ENCODE measurements around the gene METAP1.
A peak's percentile ranks its signal among the peaks of the same experiment; 100 is the strongest.
"Not testable (repeated sequence)": the region's sequence is repeated elsewhere in the genome, so short reads cannot be mapped to it uniquely, and the experiment has no call there.

The METAP1 gene

DNA sequence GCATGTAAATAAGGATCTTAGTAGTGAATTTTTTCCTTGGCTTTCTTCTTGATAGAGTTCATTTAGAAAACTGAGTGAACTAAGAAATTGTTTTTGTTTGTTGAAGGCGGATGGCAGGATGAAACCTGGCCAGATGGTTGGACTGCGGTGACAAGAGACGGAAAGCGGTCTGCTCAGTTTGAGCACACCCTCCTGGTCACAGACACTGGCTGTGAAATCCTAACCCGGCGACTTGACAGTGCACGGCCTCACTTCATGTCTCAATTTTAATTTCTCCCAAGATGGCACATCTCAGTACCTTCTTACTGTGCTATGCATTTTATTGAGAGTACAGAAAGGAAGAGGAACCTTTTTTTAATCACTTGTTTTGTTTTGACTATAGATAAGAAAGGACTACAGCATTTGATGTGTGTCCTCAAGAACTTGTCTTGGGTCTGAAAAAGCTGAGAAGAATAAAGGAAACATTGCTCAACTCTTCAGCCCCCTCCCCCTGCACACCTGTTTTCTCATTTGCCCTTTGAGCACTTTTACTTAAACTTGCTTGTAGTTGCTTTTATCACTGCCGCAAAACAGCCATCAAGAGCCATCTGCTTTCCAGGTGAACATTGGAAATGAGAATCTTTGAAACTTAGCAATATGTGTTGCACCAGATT, 65.7 kb downstream of the METAP1 start:
- DNase-seq, result no peak

DNA sequence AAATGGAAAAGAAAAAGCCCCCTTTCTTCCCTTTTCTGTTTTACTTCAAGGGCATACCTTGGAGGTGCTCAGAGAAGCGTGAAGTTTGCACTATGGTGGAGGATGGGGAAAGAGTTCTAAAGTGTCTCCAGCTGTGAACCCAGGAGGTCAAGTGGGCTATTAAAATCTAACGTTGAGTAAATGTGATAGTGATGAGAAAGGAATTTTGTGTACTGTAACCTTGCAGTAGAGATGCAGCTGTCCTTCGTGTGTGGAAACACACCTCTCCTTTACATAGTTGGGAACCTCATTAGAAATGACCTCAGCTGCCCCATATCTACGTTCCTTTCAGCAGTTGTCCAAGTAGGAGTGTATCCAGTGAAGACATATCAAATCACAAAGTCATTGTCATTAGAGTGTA, 66.6 kb downstream of the METAP1 start:
- no peak for DNase-seq

DNA sequence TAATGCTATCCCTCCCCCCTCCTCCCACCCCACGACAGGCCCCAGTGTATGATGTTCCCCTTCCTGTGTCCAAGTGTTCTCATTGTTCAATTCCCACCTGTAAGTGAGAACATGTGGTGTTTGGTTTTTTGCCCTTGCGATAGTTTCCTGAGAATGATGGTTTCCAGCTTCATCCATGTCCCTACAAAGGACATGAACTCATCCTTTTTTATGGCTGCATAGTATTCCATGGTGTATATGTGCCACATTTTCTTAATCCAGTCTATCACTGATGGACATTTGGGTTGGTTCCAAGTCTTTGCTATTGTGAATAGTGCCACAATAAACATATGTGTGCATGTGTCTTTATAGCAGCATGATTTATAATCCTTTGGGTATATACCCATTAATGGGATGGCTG, 70.0 kb downstream of the METAP1 start:
- not testable (repeated sequence) for DNase-seq

DNA sequence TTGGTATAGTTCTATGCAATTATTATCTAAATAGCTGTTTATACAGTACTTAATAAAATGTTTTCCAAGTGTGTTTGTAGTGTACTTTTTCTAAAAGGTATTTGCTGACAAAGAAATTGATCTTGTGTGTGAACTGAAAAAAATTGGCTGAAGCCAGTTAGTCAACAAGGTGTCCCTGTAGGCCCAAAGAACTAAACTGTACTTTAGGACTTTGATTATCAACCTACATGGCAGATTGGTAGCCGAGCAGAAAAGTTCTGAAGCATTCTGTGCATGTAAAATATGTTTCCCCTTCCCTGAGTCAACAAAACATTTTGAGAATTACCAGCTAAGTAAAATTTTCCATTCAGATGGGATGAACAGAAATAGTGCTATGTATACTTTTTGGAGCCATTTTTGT, 72.1 kb downstream of the METAP1 start:
- DNase-seq, result no peak

DNA sequence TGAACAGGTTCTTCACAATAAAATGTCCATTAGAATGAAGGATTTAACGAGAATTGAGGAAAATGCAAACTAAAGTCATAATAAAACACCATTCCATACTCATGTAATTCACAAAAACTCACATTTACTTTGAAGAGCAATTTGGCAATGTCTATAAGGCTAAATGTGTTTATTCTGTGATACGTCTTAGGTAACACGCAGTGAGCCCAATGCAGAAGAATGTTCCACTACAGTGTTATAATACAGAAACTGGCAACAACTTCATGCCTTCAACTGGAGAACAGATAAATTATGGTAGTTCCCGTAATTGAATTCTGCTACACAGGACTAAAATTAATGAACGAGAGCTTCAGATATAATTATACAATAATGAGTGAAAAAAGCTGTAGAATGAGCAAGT, 75.6 kb downstream of the METAP1 start:
- no peak for DNase-seq

DNA sequence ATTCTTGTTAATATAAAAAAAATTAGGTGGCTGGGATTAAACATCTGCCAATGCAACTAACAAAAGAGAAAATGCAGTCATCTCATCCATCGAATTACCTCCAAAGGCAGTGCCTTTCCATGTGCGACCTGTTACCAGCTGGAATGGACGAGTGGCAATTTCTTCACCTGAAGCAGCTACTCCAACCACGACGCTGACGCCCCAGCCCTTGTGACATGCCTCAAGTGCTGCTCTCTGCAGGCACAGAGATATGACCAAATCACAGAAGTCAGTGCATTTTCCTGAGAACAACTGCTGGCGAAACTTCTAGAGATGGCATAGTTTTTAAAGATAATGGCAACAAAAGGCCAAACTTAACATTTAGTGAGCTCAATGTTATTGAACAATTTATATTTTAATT, 79.3 kb downstream of the METAP1 start:
- DNase-seq, result no peak

DNA sequence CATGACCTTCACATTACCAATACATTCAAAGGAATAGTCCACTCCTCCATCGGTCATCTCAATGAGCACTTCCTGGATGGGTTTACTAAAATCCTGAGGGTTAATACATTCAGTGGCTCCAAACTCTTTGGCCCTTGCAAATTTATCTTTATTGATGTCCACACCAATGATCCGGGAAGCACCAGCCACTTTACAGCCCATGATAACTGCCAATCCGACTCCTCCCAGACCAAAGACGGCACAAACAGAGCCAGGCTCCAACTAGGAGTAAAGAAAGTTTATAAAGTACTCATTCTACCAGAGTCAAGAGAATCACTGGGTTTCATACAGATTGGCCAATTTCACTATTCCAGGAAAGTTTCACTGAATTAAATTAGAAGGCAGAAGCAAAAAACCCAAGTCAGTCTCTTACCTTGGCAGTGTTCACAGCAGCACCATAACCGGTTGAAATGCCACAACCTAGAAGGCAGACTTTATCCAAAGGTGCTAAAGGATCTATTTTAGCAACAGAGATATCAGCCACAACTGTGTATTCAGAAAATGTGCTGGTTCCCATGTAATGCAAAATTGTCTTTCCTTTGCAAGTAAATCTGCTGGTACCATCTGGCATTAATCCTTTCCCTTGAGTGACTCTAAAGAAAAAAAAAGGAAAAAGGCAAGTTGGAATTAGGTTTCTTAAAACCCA, 80.9 kb downstream of the METAP1 start:
- no peak for DNase-seq

DNA sequence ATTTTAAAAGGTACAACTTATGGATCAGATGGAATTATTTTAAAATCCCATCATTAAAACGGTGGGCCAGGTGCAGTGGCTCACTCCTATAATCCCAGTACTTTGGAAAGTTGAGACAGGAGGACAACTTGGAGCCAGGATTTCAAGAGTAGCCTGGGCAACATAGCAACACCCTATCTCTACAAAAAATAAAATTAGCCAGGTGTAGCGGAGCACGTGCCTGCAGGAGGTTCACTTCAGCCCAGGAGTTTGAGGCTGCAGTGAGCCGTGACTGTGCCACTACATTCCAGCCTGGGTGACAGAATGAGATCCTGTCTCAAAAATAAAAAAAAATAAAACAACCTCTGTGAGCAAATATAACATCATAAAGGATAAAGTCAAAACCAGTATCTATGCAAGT, 81.7 kb downstream of the METAP1 start:
- DNase-seq, result no peak

DNA sequence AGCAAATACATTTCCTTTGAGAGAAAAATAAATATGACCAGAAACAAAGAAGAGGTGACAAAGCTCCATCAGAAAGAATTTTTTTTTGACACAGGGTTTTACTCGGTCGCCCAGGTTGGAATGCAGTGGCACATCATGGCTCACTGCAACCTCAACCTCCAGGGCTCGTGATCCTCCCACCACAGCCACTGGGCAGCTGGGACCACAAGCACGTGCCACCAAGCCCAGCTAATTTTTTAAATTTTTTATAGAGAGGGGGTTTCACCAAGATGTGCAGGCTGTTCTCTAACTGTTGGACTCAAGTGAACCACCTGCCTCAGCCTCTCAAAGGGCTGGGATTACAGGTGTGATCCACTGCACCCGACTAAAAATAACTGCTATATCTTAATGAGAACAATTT, 82.8 kb downstream of the METAP1 start:
- DNase-seq, result no peak

DNA sequence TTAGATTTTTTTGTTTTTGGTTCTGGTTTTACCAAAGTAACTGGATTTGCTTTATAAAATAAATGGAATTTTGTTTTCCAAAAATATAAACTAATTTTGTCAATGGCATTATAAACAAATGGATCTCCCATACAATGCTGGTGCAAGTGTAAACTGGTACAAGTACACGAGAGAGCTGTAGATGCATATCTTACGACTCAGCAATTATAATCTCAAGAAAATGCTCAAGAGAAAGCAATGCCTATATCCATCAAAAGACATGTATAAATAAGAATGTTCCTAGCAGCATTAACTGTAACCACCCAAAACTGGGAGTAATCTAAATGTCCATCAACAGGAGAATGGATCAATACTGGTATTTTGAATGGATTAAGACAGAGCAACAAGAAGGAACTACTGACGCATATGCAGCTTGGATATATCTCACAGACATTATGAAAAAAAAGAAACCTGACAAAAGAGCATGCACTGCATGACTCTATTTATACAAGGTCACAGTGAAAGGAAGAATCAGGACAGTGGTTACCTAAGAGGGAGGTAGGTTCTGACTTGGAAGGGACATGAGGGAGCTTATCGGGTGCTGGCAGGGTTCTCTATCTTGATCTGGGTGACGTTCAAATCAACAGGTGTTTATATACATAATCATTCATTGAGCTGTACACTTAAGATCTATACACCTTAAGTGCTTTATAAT, 83.6 kb downstream of the METAP1 start:
- no peak for DNase-seq

DNA sequence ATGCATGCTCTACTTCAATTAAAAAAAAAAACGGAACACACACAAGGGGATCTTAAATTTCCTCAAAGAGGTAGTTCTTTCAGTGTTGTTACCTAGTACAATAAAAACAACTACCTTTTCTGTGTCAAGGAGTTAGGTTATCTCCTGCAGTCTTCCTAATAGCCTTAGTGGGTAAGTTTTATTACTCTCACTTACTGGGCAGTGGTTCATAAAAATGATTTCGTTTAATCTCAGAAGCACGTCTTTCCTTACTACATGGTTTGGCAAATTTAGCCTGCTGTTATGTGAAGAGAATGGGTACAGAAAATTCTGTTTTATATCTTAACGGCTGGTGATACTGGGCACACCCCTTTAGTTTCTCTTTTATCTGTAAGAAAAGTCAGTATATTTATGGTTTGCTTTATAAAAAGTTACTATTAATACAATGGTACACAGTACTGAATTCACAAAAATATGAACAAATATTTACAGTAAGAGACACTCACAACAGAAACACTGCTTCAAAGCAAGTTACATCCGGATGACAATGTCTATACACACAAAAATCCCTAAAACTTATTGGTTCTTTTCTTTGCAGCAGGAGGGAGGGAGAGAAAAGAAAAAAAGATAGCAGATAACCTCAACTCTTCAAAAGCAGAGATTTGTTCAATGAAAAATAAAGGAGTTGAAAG, 84.2 kb downstream of the METAP1 start:
- DNase-seq, result no peak

DNA sequence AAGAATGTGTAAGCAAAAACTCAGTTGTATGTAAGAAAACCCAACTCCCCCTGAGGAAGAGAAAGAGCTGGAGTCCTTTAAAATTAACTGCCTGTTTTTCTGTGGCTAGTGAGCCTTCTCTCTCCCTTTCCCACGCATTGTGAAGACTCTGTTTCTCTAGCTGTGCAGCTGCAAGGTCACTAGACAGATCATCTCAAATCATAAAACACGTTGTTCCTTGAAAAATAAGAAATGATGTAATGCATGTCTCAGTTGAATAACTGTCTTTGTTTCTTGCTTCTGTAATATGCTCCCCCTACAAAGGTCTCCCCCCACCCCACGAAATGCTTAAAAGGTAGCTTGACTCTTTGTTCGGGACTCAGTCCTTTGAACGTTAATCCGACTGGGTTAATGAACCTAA, 85.3 kb downstream of the METAP1 start:
- not testable (repeated sequence) for DNase-seq

DNA sequence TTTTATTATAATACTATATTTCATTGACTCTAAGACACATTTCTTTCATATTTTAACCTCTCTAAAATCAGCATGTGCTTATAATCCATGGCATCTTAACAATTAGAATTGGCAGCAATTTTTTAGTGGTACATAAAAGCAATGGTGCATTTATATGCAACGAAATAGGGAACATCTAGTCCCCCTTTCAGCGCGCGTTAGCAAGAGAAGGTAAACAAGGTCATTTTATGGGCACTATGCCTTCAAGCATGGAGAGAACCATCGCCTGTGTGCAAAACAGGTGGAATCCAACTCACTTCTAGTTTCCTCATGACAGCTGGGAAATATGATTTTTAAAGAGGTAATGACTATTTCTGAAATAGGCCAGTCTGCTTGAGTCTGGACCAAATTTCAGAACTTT, 86.7 kb downstream of the METAP1 start:
- DNase-seq, result no peak

DNA sequence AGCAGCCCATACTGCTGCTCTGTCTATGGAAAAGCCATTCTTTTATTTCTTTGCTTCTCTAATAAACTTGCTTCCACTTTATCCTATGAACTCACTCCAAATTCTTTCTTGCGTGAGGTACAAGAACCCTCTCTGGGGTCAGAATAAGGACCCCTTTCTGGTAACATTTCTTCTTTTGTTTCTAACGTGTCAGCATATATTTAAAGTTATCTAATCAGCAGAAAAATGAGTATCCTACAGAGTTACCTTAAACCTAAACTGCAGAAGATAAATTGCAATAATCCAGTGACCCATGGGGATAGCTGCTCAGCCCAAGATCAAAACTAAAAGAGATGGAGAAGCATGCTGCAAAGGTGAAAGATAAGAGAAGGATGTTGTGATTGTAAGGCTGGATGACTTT, 89.1 kb downstream of the METAP1 start:
- no peak for DNase-seq

DNA sequence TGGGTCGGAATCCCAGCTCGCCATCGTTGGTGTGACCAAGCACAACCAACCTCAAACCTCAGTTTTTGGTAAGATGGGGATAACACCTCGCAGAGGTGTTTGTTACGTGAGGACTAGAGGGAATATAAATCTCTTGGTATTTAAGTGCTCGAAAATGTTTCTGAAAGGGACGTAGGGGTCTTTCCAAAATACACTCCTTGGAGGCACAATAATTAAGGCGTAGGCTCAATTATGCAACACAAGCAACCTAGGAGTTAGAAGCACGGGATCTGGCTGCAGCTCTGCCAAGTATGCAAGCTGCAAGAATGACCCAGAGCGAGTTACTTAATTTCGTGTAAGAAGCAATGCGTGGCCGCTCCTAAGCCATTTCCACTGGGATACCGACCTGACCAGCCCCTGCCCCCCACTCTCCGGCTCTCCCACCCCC, 92.5 kb downstream of the METAP1 start:
- DNase-seq, result no peak

DNA sequence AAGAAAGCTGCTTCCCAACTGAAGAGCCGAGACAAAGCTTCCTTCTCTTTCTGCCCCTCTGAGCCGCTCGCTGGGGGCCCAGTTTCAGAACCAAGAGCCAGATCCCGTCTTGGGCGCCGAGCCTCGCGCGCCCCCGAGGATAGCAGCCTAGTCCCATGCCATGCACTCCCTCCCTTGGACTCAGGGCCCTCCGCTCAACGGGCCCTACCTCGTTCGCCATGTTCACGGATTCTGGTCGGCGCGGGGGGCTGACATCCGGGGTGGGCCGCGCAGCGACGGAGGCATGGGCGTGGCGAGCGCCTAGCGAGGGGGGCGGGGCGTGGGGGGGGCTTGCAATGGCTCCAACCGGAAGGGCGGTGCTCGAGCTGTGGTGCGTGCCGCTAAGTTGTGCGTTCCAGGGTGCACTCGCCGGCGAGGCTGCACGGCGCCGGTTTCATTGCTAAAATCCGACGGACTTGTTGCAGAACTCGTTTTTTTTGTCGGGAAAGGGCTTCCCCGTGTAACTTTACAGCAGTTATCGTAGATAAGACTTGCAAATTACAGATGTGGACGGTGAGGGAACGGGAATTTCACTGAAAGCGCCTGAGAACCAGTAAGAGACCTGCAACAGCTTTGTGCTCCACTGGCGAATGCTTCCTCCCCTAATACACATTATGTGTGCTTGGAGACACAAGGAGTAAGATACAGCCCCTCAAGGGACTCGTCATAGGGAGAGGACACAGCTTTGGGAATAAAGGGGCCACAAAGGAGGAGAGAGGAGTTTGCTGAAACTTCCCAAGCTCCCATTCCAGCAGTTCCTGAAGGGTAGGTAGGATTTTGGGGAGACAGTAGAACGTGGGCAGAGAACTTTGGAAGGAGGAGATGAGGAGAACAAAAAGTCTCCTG, 93.2 kb downstream of the METAP1 start, which contains the start of gene ADH5:
Gene ADH5, minus strand, starts transcription at position 308 of the 885 bp plus-strand sequence. Its CDS starts 88 bp downstream, at position 220.
- peak; percentile 94 for DNase-seq

DNA sequence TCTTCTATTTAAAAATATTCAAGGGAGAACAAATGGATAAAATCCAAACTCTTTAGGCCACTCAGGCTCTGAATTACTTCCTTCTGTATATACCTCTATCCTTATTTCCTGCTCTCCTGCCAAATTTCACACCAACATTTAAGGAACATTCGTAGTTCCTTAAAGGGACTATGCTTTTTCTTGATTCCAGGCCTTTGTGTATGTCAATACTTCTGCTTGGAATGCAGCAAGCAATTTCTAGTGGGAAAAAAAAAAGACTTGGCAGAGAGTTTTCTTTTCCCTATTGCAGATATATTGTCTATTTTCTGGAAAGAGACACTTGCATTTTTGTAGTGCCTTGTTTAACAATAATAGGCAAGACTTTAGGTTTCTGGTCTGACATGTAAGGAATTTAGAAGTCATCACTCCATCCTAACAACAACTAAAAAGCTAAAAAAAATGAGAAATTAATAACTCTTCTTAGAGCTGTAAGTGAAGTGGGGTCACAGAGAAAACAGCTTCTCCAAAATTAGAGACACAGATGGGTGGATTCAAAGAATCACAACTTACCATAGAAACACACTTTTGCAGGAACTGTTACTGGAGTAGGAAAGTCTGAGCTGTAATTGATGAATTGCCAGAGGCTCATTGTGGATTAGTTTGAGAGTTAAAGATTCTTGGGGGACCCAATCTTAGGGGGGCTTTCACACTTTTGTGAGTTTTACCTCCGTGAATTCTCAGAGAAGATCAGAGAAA, 95.1 kb downstream of the METAP1 start:
- DNase-seq, result no peak

DNA sequence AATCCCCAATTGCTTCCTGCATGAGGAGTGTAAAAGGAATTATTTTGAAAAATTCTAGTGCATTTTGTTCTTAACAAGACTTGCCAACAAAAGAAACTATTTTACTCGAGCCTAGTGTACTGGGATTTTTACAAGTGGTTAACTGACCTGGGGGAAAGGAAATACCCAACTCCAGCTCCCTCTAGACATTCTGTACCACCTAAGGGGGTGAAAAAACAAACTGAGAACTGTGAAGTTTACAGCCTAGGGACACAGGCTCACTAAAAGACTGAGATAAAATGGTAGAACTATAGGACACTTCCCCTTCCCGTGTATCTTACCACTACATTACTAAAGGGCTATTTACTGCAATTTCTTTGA, 95.7 kb downstream of the METAP1 start:
- no peak for DNase-seq

DNA sequence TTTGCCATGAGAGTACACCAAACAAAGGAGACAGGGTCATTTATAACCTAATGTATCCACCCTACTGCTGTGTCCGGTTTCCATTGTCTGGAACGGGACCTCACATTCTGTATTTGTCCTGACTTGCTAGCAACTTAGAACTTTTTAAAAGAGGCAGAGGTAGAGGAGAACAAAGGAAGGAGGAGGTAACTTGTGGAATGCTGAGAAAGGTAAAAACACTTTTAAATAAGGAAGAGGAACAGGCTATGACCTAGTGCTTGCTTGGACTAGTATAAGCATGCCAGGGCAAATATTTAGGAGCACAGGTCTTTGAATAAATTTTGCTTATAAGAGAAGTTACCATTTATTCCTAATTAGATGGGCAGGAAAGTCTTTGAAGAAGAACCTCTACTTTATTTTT, 96.3 kb downstream of the METAP1 start:
- DNase-seq, result not testable (repeated sequence)

DNA sequence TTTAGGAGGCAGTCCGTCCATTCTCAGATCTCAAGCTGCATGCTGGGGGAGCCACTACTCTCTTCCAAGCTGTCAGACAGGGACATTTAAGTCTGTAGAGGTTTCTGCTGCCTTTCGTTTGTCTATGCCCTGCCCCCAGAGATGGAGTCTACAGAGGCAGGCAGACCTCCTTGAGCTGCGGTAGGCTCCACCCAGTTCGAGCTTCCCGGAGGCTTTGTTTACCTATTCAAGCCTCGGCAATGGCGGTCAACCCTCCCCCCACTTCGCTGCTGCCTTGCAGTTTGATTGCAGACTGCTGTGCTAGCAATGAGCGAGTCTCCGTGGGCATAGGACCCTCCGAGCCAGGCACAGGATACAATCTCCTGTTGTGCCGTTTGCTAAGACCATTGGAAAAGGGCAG, 103.8 kb downstream of the METAP1 start:
- DNase-seq, result no peak

DNA sequence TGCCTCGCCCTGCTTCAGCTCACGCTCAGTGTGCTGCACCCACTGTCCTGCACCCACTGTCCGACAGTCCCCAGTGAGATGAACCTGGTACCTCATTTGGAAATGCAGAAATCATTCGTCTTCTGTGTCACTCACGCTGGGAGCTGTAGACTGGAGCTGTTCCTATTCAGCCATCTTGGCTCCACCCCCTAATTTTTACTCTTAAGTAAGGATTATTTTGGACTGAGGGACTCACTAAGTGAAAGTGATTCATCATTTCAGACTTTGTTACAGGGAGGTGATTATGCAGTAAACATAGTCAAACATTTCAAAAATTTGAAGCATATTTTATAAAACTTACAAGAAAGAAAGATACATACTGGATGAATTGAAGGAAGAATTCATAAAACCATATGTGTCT, 104.3 kb downstream of the METAP1 start:
- DNase-seq, result not testable (repeated sequence)

DNA sequence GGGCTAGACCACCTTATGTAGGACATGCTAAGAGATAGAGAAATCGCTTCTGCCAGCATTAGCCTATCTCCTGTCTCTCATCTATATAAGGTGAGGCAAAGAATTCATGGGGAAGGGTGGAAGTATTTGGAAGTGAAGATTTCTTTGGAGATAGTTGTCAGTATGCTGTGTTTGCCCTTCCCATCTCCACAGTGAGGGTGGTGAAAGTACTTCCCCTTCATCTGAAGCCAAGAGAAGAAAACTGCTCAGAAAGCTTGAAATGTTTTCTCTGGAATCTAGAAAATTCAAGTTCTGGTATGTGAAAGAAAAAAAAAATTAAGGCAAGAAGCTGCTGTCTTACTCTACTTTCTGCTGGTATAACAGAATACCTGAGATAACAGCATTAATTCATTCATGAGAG, 105.4 kb downstream of the METAP1 start:
- no peak for DNase-seq

Measured in islet precursor cell (in vitro differentiated cells).